Common myeloid progenitor, CD34-positive (primary cell): Measurements from ENCODE around the gene PRKCA.
"Not testable (repeated sequence)": the region's sequence is repeated elsewhere in the genome, so short reads cannot be mapped to it uniquely, and the experiment has no call there.

Source experiments
- CTCF ChIA-PET: fragments of 350-600 bp; sonication (Branson Sonifier 250); formaldehyde crosslinking; loops from one replicate; lab custom pipeline; 2021; ENCODE audit warnings: antibody characterized with exemption; lab: Charles Lee
- POLR2A ChIA-PET: fragments of 350-600 bp; sonication (Branson Sonifier 250); formaldehyde crosslinking; loops from one replicate; lab custom pipeline; 2021; ENCODE audit warnings: antibody characterized with exemption; lab: Charles Lee
- DNase-seq, 3 donors: peaks; one replicate each; pipeline versions ENCODE4 v3.0.0 to v3.0.0-alpha.2; 2013
- H3K27ac ChIP-seq, 2 experiments: 1 replicate in 1 of 2; 2 replicates in 1 of 2; pipeline ENCODE4 v1.7.0; 2013; ENCODE audit warnings: inconsistent platforms in 2 of 2, low read length in 2 of 2, mild to moderate bottlenecking in 2 of 2, low read depth in 1 of 2, moderate library complexity in 1 of 2; ENCODE audit not compliant: severe bottlenecking in 2 of 2, insufficient read depth in 1 of 2, poor library complexity in 1 of 2
- H3K27me3 ChIP-seq, 5 experiments: replicated peaks in 2 of 5; 1 replicate in 3 of 5; 2 replicates in 2 of 5; pipeline versions ENCODE4 v1.6.1 to v1.7.0; 2013; ENCODE audit warnings: low read length in 4 of 5, mild to moderate bottlenecking in 2 of 5, moderate library complexity in 2 of 5, inconsistent platforms in 1 of 5; ENCODE audit not compliant: insufficient read depth in 5 of 5, control insufficient read depth in 4 of 5
- H3K36me3 ChIP-seq, 4 experiments: 1 replicate in 2 of 4; 2 replicates in 2 of 4; pipeline versions ENCODE4 v1.6.1 to v1.7.0; 2013; ENCODE audit warnings: low read length in 3 of 4, control low read depth in 1 of 4, mild to moderate bottlenecking in 1 of 4; ENCODE audit not compliant: control insufficient read depth in 4 of 4, insufficient read depth in 4 of 4
- H3K4me1 ChIP-seq, 4 experiments: 1 replicate in 3 of 4; 2 replicates in 1 of 4; pipeline versions ENCODE4 v1.6.1 to v1.7.1; 2013; ENCODE audit warnings: low read length in 3 of 4, mild to moderate bottlenecking in 3 of 4, control low read depth in 1 of 4, inconsistent platforms in 1 of 4, moderate library complexity in 1 of 4; ENCODE audit not compliant: control insufficient read depth in 4 of 4, insufficient read depth in 4 of 4; ENCODE audit errors: control extremely low read depth in 1 of 4
- H3K4me3 ChIP-seq, 7 experiments: 1 replicate in 4 of 7; 2 replicates in 3 of 7; pipeline versions ENCODE4 v1.5.1 to v1.7.0; 2013; ENCODE audit warnings: mild to moderate bottlenecking in 7 of 7, low read length in 6 of 7, moderate library complexity in 6 of 7, inconsistent platforms in 2 of 7, low read depth in 2 of 7, control low read depth in 1 of 7; ENCODE audit not compliant: insufficient read depth in 4 of 7, control insufficient read depth in 1 of 7; ENCODE audit errors: extremely low read depth in 1 of 7
- H3K9me3 ChIP-seq, 5 experiments: 1 replicate in 4 of 5; 2 replicates in 1 of 5; pipeline versions ENCODE4 v1.6.1 to v1.7.1; 2013; ENCODE audit warnings: low read length in 4 of 5, mild to moderate bottlenecking in 2 of 5, inconsistent platforms in 1 of 5, low read depth in 1 of 5, moderate library complexity in 1 of 5; ENCODE audit not compliant: control insufficient read depth in 4 of 5, insufficient read depth in 2 of 5; ENCODE audit errors: control extremely low read depth in 1 of 5
- WGBS: methylation state at CpG from one replicate; pipeline ENCODE4 v1.1.5; 2013; ENCODE audit not compliant: insufficient coverage; 5-methylcytosine and 5-hydroxymethylcytosine counted together

Gene PRKCA

GRCh38 chr17:66350576-66350975, 48.2 kb downstream of the PRKCA start:
- H3K36me3 ChIP-seq, H3K27me3 ChIP-seq, H3K9me3 ChIP-seq, H3K4me1 ChIP-seq, H3K27ac ChIP-seq, CTCF ChIA-PET, H3K4me3 ChIP-seq, DNase-seq, POLR2A ChIA-PET: not testable (repeated sequence)
- WGBS, result 95% methylated on average over 7 of the region's 10 CpGs

GRCh38 chr17:66351033-66351432, 48.6 kb downstream of the PRKCA start:
- H3K27ac ChIP-seq, result no peak overlapping the region
- no peak overlapping the region for H3K4me3 ChIP-seq
- H3K27me3 ChIP-seq, result no peaks in the 10 kb centered on the region
- no peaks in the 10 kb centered on the region for H3K36me3 ChIP-seq
- H3K9me3 ChIP-seq, result no peaks in the 10 kb centered on the region
- no peaks in the 10 kb centered on the region for H3K4me1 ChIP-seq
- DNase-seq, result no peak
- ChIA-PET CTCF (no interaction called here), POLR2A (no interaction called here)
- 90% methylated on average over 3 of the region's 5 CpGs for WGBS

GRCh38 chr17:66351701-66352100, 49.3 kb downstream of the PRKCA start:
- WGBS, result 98% methylated on average over 5 of the region's 6 CpGs
- Histone ChIP-seq H3K4me1 (no peaks in the 10 kb centered on the region), H3K27me3 (no peaks in the 10 kb centered on the region), H3K9me3 (no peaks in the 10 kb centered on the region), H3K36me3 (no peaks in the 10 kb centered on the region), H3K4me3 (no peak overlapping the region), H3K27ac (no peak overlapping the region)
- CTCF ChIA-PET, result no interaction called here
- DNase-seq, result no peak
- POLR2A ChIA-PET, result no interaction called here

GRCh38 chr17:66353937-66354401, 51.6 kb downstream of the PRKCA start:
- Histone ChIP-seq H3K27me3 (no peaks in the 10 kb centered on the region), H3K9me3 (no peaks in the 10 kb centered on the region), H3K36me3 (no peaks in the 10 kb centered on the region), H3K4me3 (no peak overlapping the region), H3K4me1 (peaks cover 0 to 3% (median 0%) of the 10 kb centered on the region in 4 experiments), H3K27ac (no peak overlapping the region)
- CTCF ChIA-PET, result no interaction called here
- no peak for DNase-seq
- POLR2A ChIA-PET, result no interaction called here
- 100% methylated on average over 2 of the region's 6 CpGs for WGBS

- no peaks in the 10 kb centered on the region for H3K27me3 ChIP-seq
- H3K4me1 ChIP-seq, result peaks cover 0 to 3% (median 0%) of the 10 kb centered on the region in 4 experiments
- DNase-seq, result no peak
- ChIA-PET POLR2A (no interaction called here), CTCF (no interaction called here)
- 100% methylated on average over 1 of the region's 3 CpGs for WGBS
- H3K4me3 ChIP-seq, result no peak overlapping the region
- H3K9me3 ChIP-seq, result no peaks in the 10 kb centered on the region
- no peak overlapping the region for H3K27ac ChIP-seq
- no peaks in the 10 kb centered on the region for H3K36me3 ChIP-seq
These were observed 52.1 kb downstream of the PRKCA start for GRCh38 chr17:66354472-66354871.

- Histone ChIP-seq H3K9me3 (no peaks in the 10 kb centered on the region), H3K4me3 (no peak overlapping the region), H3K4me1 (peaks cover 0 to 3% (median 0%) of the 10 kb centered on the region in 4 experiments), H3K27me3 (no peaks in the 10 kb centered on the region), H3K36me3 (no peaks in the 10 kb centered on the region), H3K27ac (no peak overlapping the region)
- CTCF ChIA-PET, result no interaction called here
- POLR2A ChIA-PET, result no interaction called here
- 97% methylated on average over 4 of the region's 5 CpGs for WGBS
- no peak for DNase-seq
These were observed 52.6 kb downstream of the PRKCA start for GRCh38 chr17:66354981-66355380.

GRCh38 chr17:66355510-66355909, 53.1 kb downstream of the PRKCA start:
- no peaks in the 10 kb centered on the region for H3K27me3 ChIP-seq
- CTCF ChIA-PET, result no interaction called here
- POLR2A ChIA-PET, result no interaction called here
- no peaks in the 10 kb centered on the region for H3K36me3 ChIP-seq
- no peaks in the 10 kb centered on the region for H3K9me3 ChIP-seq
- peaks cover 0 to 3% (median 0%) of the 10 kb centered on the region in 4 experiments for H3K4me1 ChIP-seq
- H3K27ac ChIP-seq, result no peak overlapping the region
- DNase-seq, result no peak
- WGBS, result no CpG with 5 or more reads among the region's 2 CpGs
- H3K4me3 ChIP-seq, result no peak overlapping the region
